Measurements from ENCODE around the gene TET1. TPM values are rescaled to one million over a fixed set of nuclear protein-coding genes. Genes with fewer than 3 reads are reported as not detected.

Gene TET1
- polyA plus RNA-seq, 2 of the 4 experiments (the other 2 are of a cell fraction) = 0.45 to 1.8 TPM

DNA sequence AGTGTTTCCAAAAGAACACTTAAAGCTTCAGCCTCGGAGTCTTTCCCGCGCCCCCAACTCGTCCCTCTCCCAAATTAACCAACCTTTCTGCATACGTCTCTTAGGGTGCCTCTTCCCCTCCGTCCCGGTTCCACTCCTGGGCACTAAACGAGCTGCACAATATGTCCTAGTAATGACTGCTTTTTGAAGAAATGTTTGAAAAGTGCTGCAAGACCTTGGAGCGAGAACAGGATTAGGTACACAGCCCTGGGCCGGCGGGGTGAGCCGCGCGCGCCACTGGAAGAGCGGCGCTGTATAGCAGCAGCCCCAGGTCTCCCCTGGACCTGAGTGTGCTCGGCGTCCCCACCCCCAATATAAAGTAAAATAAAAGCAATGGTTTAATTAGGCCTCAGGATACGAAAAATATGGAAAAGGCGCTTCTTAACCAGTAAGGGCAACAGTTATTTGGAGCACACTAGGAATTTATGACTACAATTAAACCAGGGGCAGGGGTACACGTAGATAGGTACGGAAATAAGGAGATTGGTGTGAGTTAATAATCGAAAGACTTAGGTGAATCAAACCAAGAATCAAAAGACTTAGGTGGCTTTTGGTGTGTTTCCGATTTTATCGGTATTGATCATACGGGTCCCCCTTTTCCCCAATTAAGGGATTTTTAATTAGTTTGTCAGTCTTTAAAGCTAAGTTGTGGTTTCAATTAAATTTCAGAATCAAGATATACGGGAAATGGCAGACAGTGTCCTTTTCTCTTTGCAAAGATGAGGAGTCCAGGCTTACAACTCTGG lies 1.9 kb downstream of the TET1 start (continued):
- TF ChIP-seq, protein P1, sequence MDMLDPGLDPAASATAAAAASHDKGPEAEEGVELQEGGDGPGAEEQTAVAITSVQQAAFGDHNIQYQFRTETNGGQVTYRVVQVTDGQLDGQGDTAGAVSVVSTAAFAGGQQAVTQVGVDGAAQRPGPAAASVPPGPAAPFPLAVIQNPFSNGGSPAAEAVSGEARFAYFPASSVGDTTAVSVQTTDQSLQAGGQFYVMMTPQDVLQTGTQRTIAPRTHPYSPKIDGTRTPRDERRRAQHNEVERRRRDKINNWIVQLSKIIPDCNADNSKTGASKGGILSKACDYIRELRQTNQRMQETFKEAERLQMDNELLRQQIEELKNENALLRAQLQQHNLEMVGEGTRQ (IDR thresholded peaks at IDR 0.05) = no peak
- TF ChIP-seq, protein P2, sequence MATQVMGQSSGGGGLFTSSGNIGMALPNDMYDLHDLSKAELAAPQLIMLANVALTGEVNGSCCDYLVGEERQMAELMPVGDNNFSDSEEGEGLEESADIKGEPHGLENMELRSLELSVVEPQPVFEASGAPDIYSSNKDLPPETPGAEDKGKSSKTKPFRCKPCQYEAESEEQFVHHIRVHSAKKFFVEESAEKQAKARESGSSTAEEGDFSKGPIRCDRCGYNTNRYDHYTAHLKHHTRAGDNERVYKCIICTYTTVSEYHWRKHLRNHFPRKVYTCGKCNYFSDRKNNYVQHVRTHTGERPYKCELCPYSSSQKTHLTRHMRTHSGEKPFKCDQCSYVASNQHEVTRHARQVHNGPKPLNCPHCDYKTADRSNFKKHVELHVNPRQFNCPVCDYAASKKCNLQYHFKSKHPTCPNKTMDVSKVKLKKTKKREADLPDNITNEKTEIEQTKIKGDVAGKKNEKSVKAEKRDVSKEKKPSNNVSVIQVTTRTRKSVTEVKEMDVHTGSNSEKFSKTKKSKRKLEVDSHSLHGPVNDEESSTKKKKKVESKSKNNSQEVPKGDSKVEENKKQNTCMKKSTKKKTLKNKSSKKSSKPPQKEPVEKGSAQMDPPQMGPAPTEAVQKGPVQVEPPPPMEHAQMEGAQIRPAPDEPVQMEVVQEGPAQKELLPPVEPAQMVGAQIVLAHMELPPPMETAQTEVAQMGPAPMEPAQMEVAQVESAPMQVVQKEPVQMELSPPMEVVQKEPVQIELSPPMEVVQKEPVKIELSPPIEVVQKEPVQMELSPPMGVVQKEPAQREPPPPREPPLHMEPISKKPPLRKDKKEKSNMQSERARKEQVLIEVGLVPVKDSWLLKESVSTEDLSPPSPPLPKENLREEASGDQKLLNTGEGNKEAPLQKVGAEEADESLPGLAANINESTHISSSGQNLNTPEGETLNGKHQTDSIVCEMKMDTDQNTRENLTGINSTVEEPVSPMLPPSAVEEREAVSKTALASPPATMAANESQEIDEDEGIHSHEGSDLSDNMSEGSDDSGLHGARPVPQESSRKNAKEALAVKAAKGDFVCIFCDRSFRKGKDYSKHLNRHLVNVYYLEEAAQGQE (IDR thresholded peaks at IDR 0.05) = no peak
- TF ChIP-seq KDM5A (IDR thresholded peaks at IDR 0.05) (no peak), POLR2A (IDR thresholded peaks at IDR 0.05; ENCODE audit: low read length) (no peak), CEBPB (IDR thresholded peaks at IDR 0.05) (no peak), JUNB (IDR thresholded peaks at IDR 0.05) (no peak), CBX2 (IDR thresholded peaks at IDR 0.05; ENCODE audit: borderline replicate concordance, low read depth) (no peak), NFE2L2 (conservative IDR thresholded peaks at IDR 0.05; ENCODE audit: low read length) (no peak), ZSCAN20 (CRISPR knock-in tag; IDR thresholded peaks at IDR 0.05) (no peak), FOSL2 (IDR thresholded peaks at IDR 0.05) (no peak), FOSL2 (CRISPR knock-in tag; IDR thresholded peaks at IDR 0.05) (no peak)

DNA sequence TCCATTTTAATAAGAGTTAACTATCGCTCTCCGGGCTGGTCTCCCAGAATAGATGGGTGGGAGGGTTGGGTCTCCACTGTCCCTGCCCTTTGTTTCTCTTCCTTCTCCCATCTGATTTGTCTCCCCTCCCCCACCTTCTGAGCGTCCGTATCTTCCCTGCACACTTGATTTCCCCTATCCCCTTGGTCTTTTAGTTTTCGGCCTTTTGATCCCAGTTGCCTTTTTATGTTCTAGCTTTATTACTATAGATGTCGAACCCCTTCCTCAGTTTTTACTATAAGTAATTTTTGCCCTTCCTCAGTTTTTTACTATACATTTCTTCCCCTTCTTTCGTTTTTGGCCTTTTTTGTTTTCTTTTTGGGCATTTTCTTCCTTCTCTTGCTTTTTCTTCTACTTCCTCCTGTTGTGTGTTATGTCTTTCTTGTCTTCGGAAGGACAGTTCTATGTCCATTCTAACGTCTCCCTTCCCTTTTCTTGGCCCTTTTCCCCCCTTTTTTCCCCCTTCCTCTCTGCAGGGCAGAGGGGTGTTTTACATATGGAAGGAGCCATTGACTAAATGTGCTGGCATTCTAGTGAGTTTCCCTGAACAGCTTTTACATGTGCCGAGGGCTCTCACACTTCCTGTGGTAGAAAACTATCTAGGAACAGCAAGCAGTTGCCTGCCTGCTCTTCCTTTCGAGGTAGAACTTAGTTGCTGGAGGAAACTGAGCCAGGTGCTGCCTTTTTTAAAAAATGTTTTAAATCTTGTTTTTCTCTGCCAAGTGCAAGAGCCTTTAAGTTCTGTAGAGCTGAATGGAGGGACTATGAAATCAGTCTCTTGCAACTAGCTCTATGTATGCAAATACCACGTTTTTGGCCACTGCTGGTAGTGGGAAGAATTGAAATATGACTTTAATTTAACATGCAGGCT lies 2.8 kb downstream of the TET1 start:
- CTCF ChIA-PET = interaction anchor here (0.6 to 4.2 kb wide), 3 partner anchors 12 to 1406 kb away, joined by 3 to 31 read pairs (median 4); no protein-coding TSS in a partner anchor
- WGBS (ENCODE audit: missing lambda C conversion rate) = 72% methylated on average over 12 of the region's 12 CpGs

DNA sequence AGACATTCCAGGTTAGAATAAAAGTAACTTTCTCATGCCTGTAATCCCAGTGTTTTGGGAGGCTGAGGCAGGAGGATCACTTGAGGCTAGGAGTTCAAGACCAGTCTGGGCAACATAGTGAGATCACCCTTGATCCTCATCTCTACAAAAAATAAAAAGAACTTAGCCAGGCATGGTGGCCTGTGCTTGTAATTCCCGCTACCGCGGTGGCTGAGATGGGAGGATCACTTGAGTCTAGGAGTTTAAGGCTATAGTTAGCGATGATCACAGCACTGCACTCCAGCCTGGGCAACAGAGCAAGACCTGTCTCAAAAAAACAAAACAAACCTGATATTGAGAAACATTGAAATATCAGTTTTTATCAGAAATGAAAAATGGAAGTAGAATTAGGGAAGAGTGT lies 4.6 kb downstream of the TET1 start:
- FAIRE-seq (no peak), DNase-seq (ENCODE audit: low read depth in 1 of 2, low spot score in 1 of 2) (no peak), ATAC-seq (no peak)
- Histone ChIP-seq H3K4me3 (no peak overlapping the region), H3K4me1 (peaks cover 5% of the 10 kb centered on the region; the same call in 1 of the 3 replicates), H3K4me2 (no peak overlapping the region), H3K27ac (no peak overlapping the region), H3K9me3 (no peaks in the 10 kb centered on the region)
- 97% methylated on average over 3 of the region's 4 CpGs for WGBS (ENCODE audit: missing lambda C conversion rate)
- ChIA-PET CTCF (interaction anchor here (1.6 kb wide), 1 partner anchor 14 kb away, joined by 4 read pairs; no protein-coding TSS in a partner anchor), POLR2A (no interaction called here)
- no peak for TF ChIP-seq FOXS1 (CRISPR knock-in tag; IDR thresholded peaks at IDR 0.05)
- TF ChIP-seq, protein P3, sequence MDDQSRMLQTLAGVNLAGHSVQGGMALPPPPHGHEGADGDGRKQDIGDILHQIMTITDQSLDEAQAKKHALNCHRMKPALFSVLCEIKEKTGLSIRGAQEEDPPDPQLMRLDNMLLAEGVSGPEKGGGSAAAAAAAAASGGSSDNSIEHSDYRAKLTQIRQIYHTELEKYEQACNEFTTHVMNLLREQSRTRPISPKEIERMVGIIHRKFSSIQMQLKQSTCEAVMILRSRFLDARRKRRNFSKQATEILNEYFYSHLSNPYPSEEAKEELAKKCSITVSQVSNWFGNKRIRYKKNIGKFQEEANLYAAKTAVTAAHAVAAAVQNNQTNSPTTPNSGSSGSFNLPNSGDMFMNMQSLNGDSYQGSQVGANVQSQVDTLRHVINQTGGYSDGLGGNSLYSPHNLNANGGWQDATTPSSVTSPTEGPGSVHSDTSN (IDR thresholded peaks at IDR 0.05) = no peak
- TF ChIP-seq CHD4 (IDR thresholded peaks at IDR 0.05; ENCODE audit: borderline replicate concordance) = no peak
- no peak for TF ChIP-seq HOXB5 (CRISPR knock-in tag; IDR thresholded peaks at IDR 0.05)
- TF ChIP-seq RAD21 (conservative IDR thresholded peaks at IDR 0.05 in 1 of 2, IDR thresholded peaks at IDR 0.05 in 1 of 2) = no peak
- no peak for TF ChIP-seq TP53 (CRISPR knock-in tag; IDR thresholded peaks at IDR 0.05)
- TF ChIP-seq, protein P4, sequence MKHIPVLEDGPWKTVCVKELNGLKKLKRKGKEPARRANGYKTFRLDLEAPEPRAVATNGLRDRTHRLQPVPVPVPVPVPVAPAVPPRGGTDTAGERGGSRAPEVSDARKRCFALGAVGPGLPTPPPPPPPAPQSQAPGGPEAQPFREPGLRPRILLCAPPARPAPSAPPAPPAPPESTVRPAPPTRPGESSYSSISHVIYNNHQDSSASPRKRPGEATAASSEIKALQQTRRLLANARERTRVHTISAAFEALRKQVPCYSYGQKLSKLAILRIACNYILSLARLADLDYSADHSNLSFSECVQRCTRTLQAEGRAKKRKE (CRISPR knock-in tag; IDR thresholded peaks at IDR 0.05; ENCODE audit: low read depth) = no peak
- TF ChIP-seq, protein P5, sequence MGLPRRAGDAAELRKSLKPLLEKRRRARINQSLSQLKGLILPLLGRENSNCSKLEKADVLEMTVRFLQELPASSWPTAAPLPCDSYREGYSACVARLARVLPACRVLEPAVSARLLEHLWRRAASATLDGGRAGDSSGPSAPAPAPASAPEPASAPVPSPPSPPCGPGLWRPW (IDR thresholded peaks at IDR 0.05) = no peak
- no peak for TF ChIP-seq EHF (CRISPR knock-in tag; IDR thresholded peaks at IDR 0.05)
- TF ChIP-seq KDM1A (IDR thresholded peaks at IDR 0.05; ENCODE audit: low read depth) = no peak
- no peak for TF ChIP-seq NR3C1 (IDR thresholded peaks at IDR 0.05)
- no peak for TF ChIP-seq HOXA7 (CRISPR knock-in tag; IDR thresholded peaks at IDR 0.05)
- TF ChIP-seq HDAC2 (IDR thresholded peaks at IDR 0.05) = no peak

More for the DNA sequence above, 2.8 kb downstream of the TET1 start:
- H3K4me1 ChIP-seq = peaks cover 5% of the 10 kb centered on the region; the same call in 1 of the 3 replicates
- TF ChIP-seq ZC3H11A (IDR thresholded peaks at IDR 0.05) (no peak), EP300 (IDR thresholded peaks at IDR 0.05) (no peak), RNF2 (IDR thresholded peaks at IDR 0.05; ENCODE audit: borderline replicate concordance, low read depth) (no peak), FOXS1 (CRISPR knock-in tag; IDR thresholded peaks at IDR 0.05) (no peak), TP53 (CRISPR knock-in tag; IDR thresholded peaks at IDR 0.05) (no peak), HDAC2 (IDR thresholded peaks at IDR 0.05) (no peak), JUNB (IDR thresholded peaks at IDR 0.05) (no peak), CHD4 (IDR thresholded peaks at IDR 0.05; ENCODE audit: borderline replicate concordance) (no peak), MAZ (IDR thresholded peaks at IDR 0.05; ENCODE audit: borderline replicate concordance, low read depth, low read length) (no peak), EHF (CRISPR knock-in tag; IDR thresholded peaks at IDR 0.05) (no peak), NFE2L2 (conservative IDR thresholded peaks at IDR 0.05; ENCODE audit: low read length) (no peak), SMC3 (IDR thresholded peaks at IDR 0.05) (no peak), ZNF302 (CRISPR knock-in tag; IDR thresholded peaks at IDR 0.05) (no peak)
- TF ChIP-seq, protein P6, sequence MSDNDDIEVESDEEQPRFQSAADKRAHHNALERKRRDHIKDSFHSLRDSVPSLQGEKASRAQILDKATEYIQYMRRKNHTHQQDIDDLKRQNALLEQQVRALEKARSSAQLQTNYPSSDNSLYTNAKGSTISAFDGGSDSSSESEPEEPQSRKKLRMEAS (IDR thresholded peaks at IDR 0.05) = no peak
- POLR2A ChIA-PET = no interaction called here
- no peak for DNase-seq (ENCODE audit: low read depth in 1 of 2, low spot score in 1 of 2)
- no peak for FAIRE-seq
- H3K4me2 ChIP-seq = no peak overlapping the region
- no peaks in the 10 kb centered on the region for H3K9me3 ChIP-seq
- no peak for ATAC-seq
- no peak overlapping the region for H3K27ac ChIP-seq
- no peak overlapping the region for H3K4me3 ChIP-seq

Measured in A549 (cell line).